ENCODE results near the gene GPR183.

The GPR183 gene

GRCh38 chr13:99260216-99260615 is 47.0 kb downstream of the GPR183 start:
- Histone ChIP-seq H3K9ac (ENCODE audit: low read length) (no peak overlapping the region), H3K27ac (ENCODE audit: low read depth, low read length) (no peak overlapping the region), H2BK5ac (ENCODE audit: low read length) (no peak overlapping the region), H4K8ac (ENCODE audit: low read depth, low read length) (no peak overlapping the region), H2BK15ac (replicated peaks; ENCODE audit: low read depth) (no peak overlapping the region), H4K5ac (ENCODE audit: low read length) (no peak overlapping the region), H3K4me1 (ENCODE audit: control insufficient read depth, low read depth, low read length) (no peaks in the 10 kb centered on the region), H3K79me2 (ENCODE audit: control insufficient read depth, insufficient read depth, low read length) (no peaks in the 10 kb centered on the region), H3K79me1 (ENCODE audit: low read length) (peaks cover 1% of the 10 kb centered on the region), H3K4me3 (ENCODE audit: low read length) (no peak overlapping the region), H3K27me3 (ENCODE audit: insufficient read depth, low read length, poor library complexity) (no peaks in the 10 kb centered on the region), H2BK120ac (ENCODE audit: low read depth, low read length) (no peak overlapping the region), H3K23ac (ENCODE audit: low read length) (no peak overlapping the region), H3K4me2 (ENCODE audit: low read length) (no peak overlapping the region), H3K18ac (ENCODE audit: low read length) (no peak overlapping the region), H3K4ac (ENCODE audit: low read depth, low read length) (no peak overlapping the region), H3K56ac (ENCODE audit: low read length) (no peak overlapping the region), H2AK5ac (ENCODE audit: low read length) (no peak overlapping the region), H3K36me3 (ENCODE audit: control insufficient read depth, insufficient read depth, low read length) (no peaks in the 10 kb centered on the region)
- WGBS (ENCODE audit: extremely low coverage, insufficient coverage, low lambda C conversion rate): no CpG with 5 or more reads among the region's 5 CpGs
- no peak for DNase-seq

GRCh38 chr13:99258946-99259345 is 48.3 kb downstream of the GPR183 start:
- no peak overlapping the region for H3K4me2 ChIP-seq (ENCODE audit: low read length)
- DNase-seq: no peak
- no peak overlapping the region for H2AK5ac ChIP-seq (ENCODE audit: low read length)
- H3K4ac ChIP-seq (ENCODE audit: low read depth, low read length): no peak overlapping the region
- peaks cover 1% of the 10 kb centered on the region for H3K79me1 ChIP-seq (ENCODE audit: low read length)
- H4K5ac ChIP-seq (ENCODE audit: low read length): no peak overlapping the region
- H3K56ac ChIP-seq (ENCODE audit: low read length): no peak overlapping the region
- no peak overlapping the region for H2BK5ac ChIP-seq (ENCODE audit: low read length)
- WGBS (ENCODE audit: extremely low coverage, insufficient coverage, low lambda C conversion rate): no CpG with 5 or more reads among the region's 3 CpGs
- H3K79me2 ChIP-seq (ENCODE audit: control insufficient read depth, insufficient read depth, low read length): no peaks in the 10 kb centered on the region
- H3K9ac ChIP-seq (ENCODE audit: low read length): no peak overlapping the region
- H4K8ac ChIP-seq (ENCODE audit: low read depth, low read length): no peak overlapping the region
- no peak overlapping the region for H2BK15ac ChIP-seq (replicated peaks; ENCODE audit: low read depth)
- no peak overlapping the region for H3K18ac ChIP-seq (ENCODE audit: low read length)
- no peak overlapping the region for H2BK120ac ChIP-seq (ENCODE audit: low read depth, low read length)
- no peaks in the 10 kb centered on the region for H3K36me3 ChIP-seq (ENCODE audit: control insufficient read depth, insufficient read depth, low read length)
- no peak overlapping the region for H3K23ac ChIP-seq (ENCODE audit: low read length)
- H3K27me3 ChIP-seq (ENCODE audit: insufficient read depth, low read length, poor library complexity): no peaks in the 10 kb centered on the region
- H3K27ac ChIP-seq (ENCODE audit: low read depth, low read length): no peak overlapping the region
- H3K4me1 ChIP-seq (ENCODE audit: control insufficient read depth, low read depth, low read length): no peaks in the 10 kb centered on the region
- no peak overlapping the region for H3K4me3 ChIP-seq (ENCODE audit: low read length)

GRCh38 chr13:99258210-99258860 is 48.9 kb downstream of the GPR183 start, which contains the start of gene GPR18:
GPR18 (minus strand) TSS chr13:99258379; CDS start chr13:99255872, 2,507 bp downstream.
- no peak for DNase-seq
- no peak within 1 kb of the TSS for H2BK120ac ChIP-seq (ENCODE audit: low read depth, low read length)
- no peak within 1 kb of the TSS for H3K27ac ChIP-seq (ENCODE audit: low read depth, low read length)
- H3K18ac ChIP-seq (ENCODE audit: low read length): no peak within 1 kb of the TSS
- no CpG with 5 or more reads among the region's 4 CpGs for WGBS (ENCODE audit: extremely low coverage, insufficient coverage, low lambda C conversion rate)
- no peak within 1 kb of the TSS for H3K9ac ChIP-seq (ENCODE audit: low read length)
- no peaks in the 10 kb centered on the region for H3K36me3 ChIP-seq (ENCODE audit: control insufficient read depth, insufficient read depth, low read length)
- H3K56ac ChIP-seq (ENCODE audit: low read length): no peak within 1 kb of the TSS
- no peak within 1 kb of the TSS for H4K8ac ChIP-seq (ENCODE audit: low read depth, low read length)
- H3K79me2 ChIP-seq (ENCODE audit: control insufficient read depth, insufficient read depth, low read length): no peaks in the 10 kb centered on the region
- no peak within 1 kb of the TSS for H4K5ac ChIP-seq (ENCODE audit: low read length)
- no peak within 1 kb of the TSS for H3K23ac ChIP-seq (ENCODE audit: low read length)
- no peaks in the 10 kb centered on the region for H3K27me3 ChIP-seq (ENCODE audit: insufficient read depth, low read length, poor library complexity)
- no peak within 1 kb of the TSS for H3K4ac ChIP-seq (ENCODE audit: low read depth, low read length)
- no peak within 1 kb of the TSS for H2BK15ac ChIP-seq (replicated peaks; ENCODE audit: low read depth)
- no peaks in the 10 kb centered on the region for H3K4me1 ChIP-seq (ENCODE audit: control insufficient read depth, low read depth, low read length)
- no peak within 1 kb of the TSS for H2BK5ac ChIP-seq (ENCODE audit: low read length)
- H3K4me2 ChIP-seq (ENCODE audit: low read length): no peak within 1 kb of the TSS
- H3K4me3 ChIP-seq (ENCODE audit: low read length): no peak within 1 kb of the TSS
- H3K79me1 ChIP-seq (ENCODE audit: low read length): peaks cover 1% of the 10 kb centered on the region
- H2AK5ac ChIP-seq (ENCODE audit: low read length): no peak within 1 kb of the TSS

- Histone ChIP-seq H2AK5ac (ENCODE audit: low read length) (no peak overlapping the region), H3K79me1 (ENCODE audit: low read length) (peaks cover 1% of the 10 kb centered on the region), H3K36me3 (ENCODE audit: control insufficient read depth, insufficient read depth, low read length) (no peaks in the 10 kb centered on the region), H3K23ac (ENCODE audit: low read length) (no peak overlapping the region), H3K4me1 (ENCODE audit: control insufficient read depth, low read depth, low read length) (no peaks in the 10 kb centered on the region), H3K27ac (ENCODE audit: low read depth, low read length) (no peak overlapping the region), H3K56ac (ENCODE audit: low read length) (no peak overlapping the region), H2BK5ac (ENCODE audit: low read length) (no peak overlapping the region), H3K4me2 (ENCODE audit: low read length) (no peak overlapping the region), H3K79me2 (ENCODE audit: control insufficient read depth, insufficient read depth, low read length) (no peaks in the 10 kb centered on the region), H2BK15ac (replicated peaks; ENCODE audit: low read depth) (no peak overlapping the region), H3K4me3 (ENCODE audit: low read length) (no peak overlapping the region), H4K5ac (ENCODE audit: low read length) (no peak overlapping the region), H3K4ac (ENCODE audit: low read depth, low read length) (no peak overlapping the region), H3K18ac (ENCODE audit: low read length) (no peak overlapping the region), H2BK120ac (ENCODE audit: low read depth, low read length) (no peak overlapping the region), H3K27me3 (ENCODE audit: insufficient read depth, low read length, poor library complexity) (no peaks in the 10 kb centered on the region), H4K8ac (ENCODE audit: low read depth, low read length) (no peak overlapping the region), H3K9ac (ENCODE audit: low read length) (no peak overlapping the region)
- no peak for DNase-seq
- no CpG with 5 or more reads among the region's 2 CpGs for WGBS (ENCODE audit: extremely low coverage, insufficient coverage, low lambda C conversion rate)
Measured at GRCh38 chr13:99257291-99257690, 49.9 kb downstream of the GPR183 start.

- Histone ChIP-seq H3K36me3 (ENCODE audit: control insufficient read depth, insufficient read depth, low read length) (no peaks in the 10 kb centered on the region), H3K4me3 (ENCODE audit: low read length) (no peak overlapping the region), H3K56ac (ENCODE audit: low read length) (no peak overlapping the region), H3K27me3 (ENCODE audit: insufficient read depth, low read length, poor library complexity) (no peaks in the 10 kb centered on the region), H3K27ac (ENCODE audit: low read depth, low read length) (no peak overlapping the region), H2BK120ac (ENCODE audit: low read depth, low read length) (no peak overlapping the region), H2AK5ac (ENCODE audit: low read length) (no peak overlapping the region), H2BK5ac (ENCODE audit: low read length) (no peak overlapping the region), H3K4ac (ENCODE audit: low read depth, low read length) (no peak overlapping the region), H3K79me2 (ENCODE audit: control insufficient read depth, insufficient read depth, low read length) (no peaks in the 10 kb centered on the region), H4K8ac (ENCODE audit: low read depth, low read length) (no peak overlapping the region), H3K23ac (ENCODE audit: low read length) (no peak overlapping the region), H3K4me2 (ENCODE audit: low read length) (no peak overlapping the region), H3K18ac (ENCODE audit: low read length) (no peak overlapping the region), H3K9ac (ENCODE audit: low read length) (no peak overlapping the region), H3K79me1 (ENCODE audit: low read length) (peaks cover 1% of the 10 kb centered on the region), H4K5ac (ENCODE audit: low read length) (no peak overlapping the region), H3K4me1 (ENCODE audit: control insufficient read depth, low read depth, low read length) (peaks cover 2% of the 10 kb centered on the region), H2BK15ac (replicated peaks; ENCODE audit: low read depth) (no peak overlapping the region)
- WGBS (ENCODE audit: extremely low coverage, insufficient coverage, low lambda C conversion rate): no CpG with 5 or more reads among the region's 3 CpGs
- DNase-seq: no peak
Measured at GRCh38 chr13:99256709-99257108, 50.5 kb downstream of the GPR183 start.

GRCh38 chr13:99256283-99256682 is 50.9 kb downstream of the GPR183 start:
- Histone ChIP-seq H2BK120ac (ENCODE audit: low read depth, low read length) (no peak overlapping the region), H3K23ac (ENCODE audit: low read length) (no peak overlapping the region), H3K27me3 (ENCODE audit: insufficient read depth, low read length, poor library complexity) (no peaks in the 10 kb centered on the region), H3K4ac (ENCODE audit: low read depth, low read length) (no peak overlapping the region), H3K79me2 (ENCODE audit: control insufficient read depth, insufficient read depth, low read length) (no peaks in the 10 kb centered on the region), H3K4me1 (ENCODE audit: control insufficient read depth, low read depth, low read length) (peaks cover 5% of the 10 kb centered on the region), H2AK5ac (ENCODE audit: low read length) (no peak overlapping the region), H3K9ac (ENCODE audit: low read length) (no peak overlapping the region), H4K5ac (ENCODE audit: low read length) (no peak overlapping the region), H3K79me1 (ENCODE audit: low read length) (peaks cover 1% of the 10 kb centered on the region), H3K4me2 (ENCODE audit: low read length) (no peak overlapping the region), H2BK5ac (ENCODE audit: low read length) (no peak overlapping the region), H2BK15ac (replicated peaks; ENCODE audit: low read depth) (no peak overlapping the region), H3K27ac (ENCODE audit: low read depth, low read length) (no peak overlapping the region), H3K56ac (ENCODE audit: low read length) (no peak overlapping the region), H4K8ac (ENCODE audit: low read depth, low read length) (no peak overlapping the region), H3K18ac (ENCODE audit: low read length) (no peak overlapping the region), H3K4me3 (ENCODE audit: low read length) (no peak overlapping the region), H3K36me3 (ENCODE audit: control insufficient read depth, insufficient read depth, low read length) (no peaks in the 10 kb centered on the region)
- WGBS (ENCODE audit: extremely low coverage, insufficient coverage, low lambda C conversion rate): no CpG with 5 or more reads among the region's 2 CpGs
- DNase-seq: no peak

Data from mesendoderm (in vitro differentiated cells).